NCI-H1930 (cell line): ENCODE measurements around the gene CASR.

Experiments
- DNase-seq, 2 experiments: peaks; one replicate each; lab custom pipeline; 2025; lab: John Stamatoyannopoulos, UW

CASR gene

DNA sequence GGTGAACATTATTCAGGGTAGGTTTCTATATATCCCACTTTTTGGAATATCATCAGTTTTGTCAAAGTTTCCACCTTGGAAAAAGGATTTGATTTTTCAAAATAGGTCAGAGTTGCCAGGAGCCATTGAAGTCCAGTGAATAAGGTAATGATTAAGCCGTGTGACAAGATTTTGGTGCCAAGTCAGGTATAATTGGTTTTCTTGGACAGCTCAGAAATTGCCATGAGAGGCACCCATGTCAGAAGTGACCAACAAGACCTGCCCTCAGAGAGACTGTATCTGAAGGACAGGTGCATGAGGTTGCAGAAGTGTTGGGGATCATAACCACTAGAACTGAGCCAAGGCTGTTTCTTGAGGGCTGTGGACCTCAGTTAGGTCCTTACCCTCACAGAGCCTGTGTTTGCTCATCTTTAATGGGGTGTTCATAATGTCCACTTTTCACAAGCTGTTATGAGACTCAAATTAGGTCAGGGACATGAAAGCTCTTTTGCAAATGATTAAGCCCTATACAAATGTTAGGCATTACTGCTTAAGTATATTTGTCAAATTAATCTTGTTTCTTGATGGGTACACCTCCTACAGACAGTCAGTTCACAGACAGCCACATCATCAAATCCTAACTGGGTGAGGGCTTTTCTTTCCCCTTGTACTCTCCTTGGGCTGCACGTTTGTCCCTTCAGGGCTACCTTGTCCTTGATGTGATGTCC is 32.3 kb downstream of the CASR start:
- no peak for DNase-seq

DNA sequence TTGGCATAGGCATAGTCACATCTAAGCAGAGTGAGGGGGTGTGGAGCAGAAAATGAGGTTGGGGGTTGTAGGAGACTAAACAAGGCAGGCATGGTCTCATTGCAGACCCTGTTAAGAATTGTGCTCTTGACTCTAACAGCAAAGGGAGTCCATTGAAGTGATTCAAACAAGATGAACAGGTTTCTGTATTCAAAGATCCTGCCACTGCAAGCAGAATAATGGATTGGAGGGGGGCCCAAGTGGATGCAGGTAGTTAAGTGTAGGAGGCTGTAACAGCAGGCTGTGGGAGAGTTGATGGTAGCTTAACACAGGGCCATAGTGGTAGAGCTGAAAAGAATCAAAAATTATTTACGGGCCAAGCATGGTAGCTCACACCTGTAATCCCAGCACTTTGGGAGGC is 34.4 kb downstream of the CASR start:
- DNase-seq = no peak

DNA sequence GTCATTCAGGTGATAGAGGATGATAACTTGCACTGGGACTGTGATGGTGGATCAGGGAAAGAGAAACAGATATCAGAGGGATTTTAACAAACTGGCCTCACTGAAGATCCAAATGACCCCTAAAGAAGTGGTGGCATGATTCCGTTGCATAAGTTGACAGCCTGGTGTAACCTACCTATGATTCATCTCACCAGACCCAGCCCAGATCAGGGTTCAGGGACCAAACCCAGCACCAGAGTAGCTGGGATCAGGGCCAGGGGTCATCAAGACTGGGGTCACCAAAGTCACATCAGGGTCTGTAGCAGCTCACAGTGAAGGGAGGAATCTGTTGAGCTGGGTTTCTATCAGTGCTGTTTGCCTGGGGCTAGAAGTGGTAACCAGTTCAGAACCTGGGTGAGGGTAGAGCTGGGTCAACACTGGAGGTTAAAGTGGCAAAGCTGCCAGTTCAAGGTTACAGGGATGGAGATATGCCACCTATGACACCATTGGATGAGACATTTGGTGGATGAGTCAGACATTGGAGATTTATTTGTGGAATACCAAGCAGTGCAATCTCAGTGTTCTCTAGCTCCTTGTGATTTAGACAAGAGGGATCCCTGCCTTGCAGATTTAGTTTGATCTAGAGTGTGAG is 35.9 kb downstream of the CASR start:
- no peak for DNase-seq

DNA sequence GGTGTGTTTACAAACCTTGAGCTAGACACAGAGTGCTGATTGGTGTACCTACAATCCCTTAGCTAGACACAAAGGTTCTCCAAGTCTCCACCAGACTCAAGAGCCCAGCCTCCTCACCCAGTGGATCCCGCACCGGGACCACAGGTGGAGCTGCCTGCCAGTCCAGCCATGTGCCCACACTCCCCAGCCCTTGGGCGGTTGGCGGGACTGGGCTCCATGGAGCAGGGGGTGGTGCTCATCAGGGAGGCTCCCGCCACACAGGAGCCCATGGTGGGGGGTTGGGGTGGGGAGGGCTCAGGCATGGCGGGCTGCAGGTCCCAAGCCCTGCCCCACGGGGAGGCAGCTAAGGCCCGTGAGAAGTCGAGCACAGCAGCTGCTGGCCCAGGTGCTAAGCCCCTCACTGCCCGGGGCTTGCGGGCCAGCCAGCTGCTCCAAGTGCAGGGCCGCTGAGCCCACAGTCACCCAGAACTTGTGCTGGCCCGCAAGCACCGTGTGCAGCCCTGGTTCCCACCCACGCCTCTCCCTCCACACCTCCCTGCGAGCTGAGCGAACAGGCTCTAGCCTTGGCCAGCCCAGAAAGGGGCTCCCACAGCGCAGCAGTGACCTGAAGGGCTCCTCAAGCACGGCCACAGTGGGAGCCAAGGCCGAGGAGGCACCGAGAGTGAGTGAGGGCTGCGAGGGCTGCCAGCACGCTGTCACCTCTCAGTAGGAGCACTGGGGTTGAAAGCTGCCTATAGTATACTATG is 43.7 kb downstream of the CASR start:
- no peak for DNase-seq

DNA sequence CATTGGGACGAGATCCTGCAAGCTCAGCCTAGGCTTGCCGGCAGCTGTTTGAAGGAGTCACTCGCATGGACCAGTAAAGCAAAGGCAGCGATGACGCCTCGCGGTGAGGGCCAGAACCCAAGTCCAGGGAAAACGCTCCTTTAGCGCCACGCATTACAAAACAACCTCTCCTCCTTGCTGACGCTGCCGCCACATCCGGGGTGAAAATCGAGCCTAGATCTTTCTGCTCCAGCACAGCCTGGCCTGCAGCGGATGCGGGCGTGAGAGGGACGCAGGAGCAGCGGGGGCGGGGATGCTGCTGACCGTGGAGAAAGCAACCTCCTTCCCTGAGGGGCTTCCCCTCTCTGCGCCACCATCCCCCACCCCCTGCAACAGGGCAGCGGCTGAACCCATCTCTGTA is 46.7 kb downstream of the CASR start:
- no peak for DNase-seq

DNA sequence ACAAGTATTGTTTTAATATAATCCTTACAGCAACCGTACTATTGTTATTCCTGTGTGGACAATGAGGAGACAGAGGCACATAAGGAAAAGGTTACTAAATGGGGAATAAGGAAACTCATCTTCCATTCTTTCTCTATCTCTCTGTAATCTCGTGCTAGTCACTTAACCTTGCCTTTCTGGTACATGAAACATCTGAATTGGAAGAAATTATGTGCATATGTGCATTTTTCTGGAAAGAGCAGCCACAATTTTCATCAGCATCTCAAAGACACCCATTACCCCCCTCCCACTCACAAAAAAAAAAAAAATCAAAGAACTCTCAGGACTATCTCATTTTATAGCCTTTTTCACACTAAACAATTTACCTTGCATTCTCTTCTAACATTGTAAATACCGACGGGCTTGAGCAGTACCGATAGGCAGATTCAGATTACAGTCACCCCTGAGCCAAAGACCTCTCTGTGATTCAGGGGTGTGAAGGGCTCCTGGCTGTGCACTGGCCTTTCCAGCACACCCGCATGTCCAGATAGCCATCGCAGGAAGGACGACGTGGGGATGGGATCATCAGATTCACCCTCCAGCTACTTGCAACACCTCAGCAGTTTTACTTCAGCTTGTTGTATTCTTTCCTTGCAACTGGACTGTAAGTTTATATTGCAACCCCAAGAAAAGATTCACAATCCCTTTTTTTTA is 48.1 kb downstream of the CASR start:
- DNase-seq = no peak

DNA sequence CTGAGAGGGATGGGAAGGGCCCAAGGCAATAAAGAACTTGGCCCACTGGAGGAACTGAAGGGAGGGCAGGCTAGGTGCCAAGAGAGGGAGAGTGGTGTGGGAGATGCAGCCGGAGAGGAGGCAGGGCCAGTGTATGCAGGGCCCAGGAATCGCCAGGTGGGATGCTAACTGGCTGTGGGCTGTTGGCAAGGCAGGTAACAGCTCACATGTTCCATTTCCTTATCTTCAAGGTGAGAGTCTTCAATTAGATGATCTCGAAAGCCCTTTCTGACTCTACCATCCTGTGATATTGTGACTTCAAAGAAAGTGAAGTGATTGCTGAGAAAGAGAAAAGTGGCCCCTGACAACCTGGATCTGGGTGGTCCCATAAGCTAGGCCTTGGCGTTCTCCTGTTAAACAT is 49.0 kb downstream of the CASR start:
- DNase-seq = no peak

DNA sequence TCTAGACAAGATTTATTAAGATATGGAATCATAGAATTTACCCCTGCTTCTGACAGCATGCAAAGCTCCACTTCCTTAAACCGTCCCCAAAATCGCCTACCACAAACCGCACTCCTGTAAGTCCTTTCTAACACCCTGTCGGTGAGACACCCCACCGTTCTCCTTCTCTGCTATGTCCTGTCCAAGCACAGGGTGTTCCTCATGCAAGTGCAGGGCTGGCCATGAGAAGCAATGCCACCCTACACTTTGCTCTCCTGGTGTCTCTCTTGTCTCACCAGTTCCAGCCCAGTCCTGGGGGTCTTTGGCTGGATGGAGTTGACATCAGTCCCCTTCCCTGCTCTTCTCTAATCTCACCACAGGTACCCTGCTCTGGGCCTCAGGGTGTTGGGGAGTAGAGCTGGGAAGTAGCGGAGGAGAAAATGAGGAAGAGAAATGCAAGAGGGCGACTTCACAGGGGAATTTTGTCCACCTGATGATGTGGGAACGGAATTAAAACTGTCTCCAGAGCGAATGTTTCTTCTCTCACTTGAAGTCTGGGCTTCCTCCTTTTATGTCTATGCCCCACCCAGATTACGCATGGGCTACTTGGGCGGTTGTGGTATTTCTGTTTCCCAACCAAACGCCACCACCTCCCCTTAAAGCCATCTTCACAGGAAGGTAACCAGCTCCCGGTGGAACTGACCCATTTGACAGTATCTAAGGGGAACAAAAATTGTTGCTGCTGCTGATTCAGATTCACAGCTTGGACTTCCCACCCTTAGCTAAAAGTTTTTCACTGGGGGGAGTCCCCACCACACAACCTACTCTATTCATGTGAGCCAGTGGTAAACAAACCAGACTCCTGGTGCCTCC is 49.9 kb downstream of the CASR start:
- no peak for DNase-seq

DNA sequence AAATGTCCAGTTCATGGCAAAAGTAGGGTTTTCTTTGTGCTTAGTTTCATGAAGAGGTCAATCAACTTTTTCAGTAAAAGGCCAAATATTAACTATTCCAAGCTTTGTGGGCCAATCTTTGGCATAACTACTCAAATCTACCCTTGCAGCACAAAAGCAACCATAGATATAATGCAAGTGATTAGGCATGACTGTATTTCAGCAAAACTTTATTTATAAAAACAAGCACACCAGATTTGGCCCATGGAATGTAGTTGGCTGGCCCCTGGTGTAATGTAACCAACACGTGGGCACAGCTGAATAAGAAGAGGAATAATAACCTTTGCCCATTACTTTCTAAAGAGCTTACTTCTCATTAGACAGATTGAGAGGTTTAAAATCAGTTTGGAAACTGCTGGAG is 50.6 kb downstream of the CASR start:
- no peak for DNase-seq

DNA sequence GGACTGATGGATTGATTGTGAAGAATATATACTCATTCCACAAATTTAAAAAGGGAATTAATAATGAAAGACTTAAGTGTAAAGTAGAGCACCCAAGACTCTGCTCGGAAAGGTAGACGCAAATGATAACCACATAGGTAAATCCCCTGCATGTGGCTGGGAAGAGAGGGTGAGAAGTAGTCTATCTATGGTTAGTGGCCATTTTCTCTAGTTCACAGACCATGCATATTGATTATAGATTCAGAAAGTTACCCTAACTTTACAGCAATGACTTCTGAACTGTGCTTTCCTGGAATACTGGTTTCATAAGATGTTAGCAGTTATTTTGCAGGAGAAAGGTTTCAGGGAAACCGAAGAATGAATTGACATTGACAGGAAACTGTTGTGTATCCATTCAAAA is 51.7 kb downstream of the CASR start:
- DNase-seq = no peak

DNA sequence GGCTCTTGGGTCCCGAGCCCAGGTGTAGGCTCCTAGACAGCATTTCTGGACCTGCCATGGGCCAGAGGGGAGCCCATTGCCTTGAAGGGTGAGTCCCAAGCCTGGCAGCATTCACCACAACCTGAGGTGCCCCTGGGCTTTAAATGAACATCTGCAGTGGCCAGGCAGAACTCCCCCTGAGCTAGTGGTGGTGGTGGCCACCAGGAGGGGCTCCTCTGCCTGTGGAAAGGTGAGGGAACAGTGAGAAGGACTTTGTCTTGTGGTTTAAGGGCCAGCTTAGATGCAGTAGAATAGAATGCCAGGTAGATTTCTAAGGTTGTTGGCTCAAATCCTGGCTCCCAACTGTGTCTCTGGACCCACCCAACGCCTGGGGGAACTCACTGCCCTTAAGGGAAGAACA is 55.6 kb downstream of the CASR start:
- DNase-seq = no peak

DNA sequence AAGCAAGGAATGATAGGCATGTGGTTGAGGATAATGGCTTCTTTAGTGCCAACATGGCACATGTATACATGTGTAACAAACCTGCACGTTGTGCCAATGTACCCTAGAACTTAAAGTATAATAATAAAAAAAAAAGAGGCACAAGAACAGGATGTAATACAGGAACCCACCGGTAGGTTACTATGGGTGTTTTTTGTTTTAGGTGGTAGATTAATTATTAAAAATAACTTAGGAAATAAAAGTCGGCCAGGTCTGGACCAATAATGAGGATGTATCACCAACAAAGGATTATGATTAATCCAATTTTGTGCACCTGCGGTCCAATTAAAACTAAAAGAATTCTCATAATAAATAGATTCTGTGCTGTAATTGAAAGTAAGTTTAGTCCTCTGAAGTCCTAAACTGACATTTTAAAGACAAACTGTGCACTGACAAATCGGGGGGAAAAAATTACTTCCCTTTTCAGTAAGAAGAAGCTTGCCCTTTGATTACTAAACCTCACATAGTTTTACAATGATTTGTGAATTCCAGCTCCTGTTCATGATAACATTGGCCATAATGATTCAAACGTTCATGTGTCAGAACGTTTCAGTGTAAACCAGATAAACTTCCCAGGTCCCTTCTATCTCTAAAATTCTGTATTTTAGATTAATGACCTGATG is 62.2 kb downstream of the CASR start:
- DNase-seq = no peak

DNA sequence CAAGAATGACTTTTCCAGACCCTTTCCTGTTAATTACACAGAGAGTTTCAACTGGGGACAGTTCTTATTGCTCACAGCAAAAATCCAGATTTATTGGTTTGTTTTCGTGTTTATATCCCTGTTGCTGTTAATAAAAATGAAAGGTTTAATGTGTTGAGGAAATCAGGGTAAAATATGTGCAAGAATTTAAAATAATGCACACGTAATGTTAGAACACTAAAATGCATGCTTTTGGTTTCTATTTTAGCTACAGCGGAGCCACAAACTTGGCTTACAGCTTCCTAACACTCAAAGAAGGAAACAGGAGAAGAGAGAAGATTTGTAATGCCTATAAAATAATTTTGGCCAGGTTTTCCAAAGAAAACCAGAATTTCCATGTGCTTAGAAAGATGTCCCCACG is 62.7 kb downstream of the CASR start:
- no peak for DNase-seq

DNA sequence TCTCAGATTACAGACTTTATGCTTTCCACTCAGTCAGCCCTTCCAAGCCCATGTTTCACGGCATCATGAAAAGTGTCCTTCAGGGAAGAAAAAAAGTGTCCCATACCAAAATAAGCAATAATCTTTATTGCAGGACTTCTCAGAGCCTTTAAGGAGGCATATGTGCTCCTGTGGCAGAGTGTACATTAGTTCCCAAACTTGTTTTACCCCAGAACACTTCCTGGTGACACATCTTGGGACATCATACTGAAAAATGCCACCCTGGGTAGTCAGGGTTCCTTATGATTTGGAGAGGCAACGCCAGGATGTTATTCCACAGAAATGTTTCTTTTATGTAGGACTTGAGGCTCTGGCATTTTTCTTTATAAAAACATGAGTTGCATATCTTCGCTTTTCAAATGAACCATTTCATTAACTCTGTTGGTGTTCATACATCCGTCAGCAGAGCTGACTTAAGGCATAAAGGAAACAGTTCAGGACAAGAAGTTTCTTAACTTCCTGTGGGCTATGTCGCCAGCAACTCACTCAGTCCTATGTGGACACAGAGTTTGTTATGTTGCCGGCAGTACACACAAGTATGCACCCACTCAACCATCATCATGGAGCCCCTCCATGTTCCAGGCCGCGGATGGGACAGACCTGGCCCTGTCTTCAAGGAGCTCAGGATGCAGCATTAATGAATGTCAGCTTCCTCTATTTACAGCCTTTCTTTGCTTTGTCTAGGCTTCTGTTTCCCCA is 63.8 kb downstream of the CASR start:
- no peak for DNase-seq

DNA sequence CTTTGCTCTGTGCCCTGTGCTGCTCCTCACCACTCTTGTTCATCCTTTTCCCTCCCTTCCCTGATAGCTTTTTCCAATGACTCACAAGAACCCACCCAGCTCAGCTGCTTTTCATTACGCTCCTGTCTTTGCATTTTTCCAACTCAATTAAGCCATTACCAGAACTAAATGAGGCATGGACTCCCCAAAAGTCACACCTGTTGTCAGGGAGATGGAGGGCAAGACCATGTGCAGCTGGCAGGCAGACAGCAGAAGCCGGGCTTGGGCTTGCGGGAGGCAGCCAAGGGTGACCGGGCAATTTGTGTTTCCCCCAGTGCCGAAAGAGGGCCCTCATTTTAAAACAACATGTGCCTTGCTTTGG is 64.3 kb downstream of the CASR start:
- no peak for DNase-seq

DNA sequence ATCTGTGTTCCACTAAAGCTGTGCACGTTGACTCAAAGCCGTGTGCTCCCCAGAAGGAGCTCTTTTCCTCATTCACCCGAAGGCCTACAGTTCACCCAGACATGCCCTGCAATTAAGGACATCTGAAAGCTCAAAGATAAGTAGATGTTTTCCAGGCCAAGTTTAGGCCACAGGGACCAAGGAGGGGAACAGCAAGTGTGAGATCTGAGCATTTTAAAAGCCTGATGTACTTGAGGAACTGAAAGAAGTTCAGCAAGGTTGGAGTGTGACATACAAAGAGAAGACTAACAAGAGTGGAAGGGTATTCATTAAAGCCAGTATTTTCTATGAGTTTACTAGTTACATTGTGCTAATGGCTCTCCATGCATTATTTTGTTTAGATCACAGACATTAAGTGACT is 68.0 kb downstream of the CASR start:
- DNase-seq = no peak

DNA sequence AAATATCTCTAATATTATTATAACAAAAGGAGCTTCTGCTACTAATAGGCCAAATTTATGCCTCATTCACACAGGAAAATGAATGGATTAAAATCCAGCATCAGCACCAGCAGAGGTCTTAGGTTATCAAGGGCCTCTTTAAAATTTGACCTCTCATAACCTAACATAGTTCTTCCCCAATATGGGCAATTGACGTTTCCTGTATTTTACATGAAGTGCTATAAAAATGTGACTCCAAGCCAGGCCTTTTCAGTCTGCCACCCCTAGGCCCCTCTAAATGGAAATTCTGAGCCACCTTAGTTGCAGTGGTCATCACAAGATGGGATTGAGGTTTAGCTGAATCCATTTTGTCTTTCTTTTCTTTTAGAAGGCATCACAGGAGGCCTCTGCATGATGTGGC is 70.1 kb downstream of the CASR start:
- no peak for DNase-seq

DNA sequence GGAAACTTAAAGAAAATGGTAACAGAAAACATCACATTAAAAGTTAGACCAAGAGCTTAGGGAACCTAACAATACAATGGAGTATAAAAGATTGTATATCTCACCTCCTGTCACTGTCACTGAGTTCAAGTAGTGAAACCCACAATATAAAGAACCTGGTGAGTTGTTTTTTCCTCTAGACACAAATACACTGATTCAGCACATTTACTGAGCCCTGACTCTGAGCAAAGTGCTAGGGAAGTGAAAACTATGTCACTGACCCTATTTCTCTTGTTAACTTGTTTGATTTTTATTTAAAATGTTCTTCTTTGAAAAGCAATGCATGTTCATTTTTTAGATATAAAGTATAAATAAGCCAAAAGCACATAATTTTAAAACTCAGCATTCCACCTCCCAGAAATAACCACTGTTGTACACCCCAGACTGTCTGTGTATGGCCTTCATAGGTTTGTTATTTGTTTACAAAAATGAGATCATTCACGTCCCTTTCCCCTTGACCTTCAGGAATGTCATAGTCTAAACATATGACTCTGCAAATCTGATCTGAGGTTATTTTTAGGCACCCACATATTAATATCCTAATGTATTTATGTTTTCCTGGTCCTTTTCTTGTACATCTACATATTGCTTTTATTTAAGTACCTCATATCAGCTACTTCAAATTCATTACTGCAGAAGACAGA is 72.4 kb downstream of the CASR start:
- no peak for DNase-seq

DNA sequence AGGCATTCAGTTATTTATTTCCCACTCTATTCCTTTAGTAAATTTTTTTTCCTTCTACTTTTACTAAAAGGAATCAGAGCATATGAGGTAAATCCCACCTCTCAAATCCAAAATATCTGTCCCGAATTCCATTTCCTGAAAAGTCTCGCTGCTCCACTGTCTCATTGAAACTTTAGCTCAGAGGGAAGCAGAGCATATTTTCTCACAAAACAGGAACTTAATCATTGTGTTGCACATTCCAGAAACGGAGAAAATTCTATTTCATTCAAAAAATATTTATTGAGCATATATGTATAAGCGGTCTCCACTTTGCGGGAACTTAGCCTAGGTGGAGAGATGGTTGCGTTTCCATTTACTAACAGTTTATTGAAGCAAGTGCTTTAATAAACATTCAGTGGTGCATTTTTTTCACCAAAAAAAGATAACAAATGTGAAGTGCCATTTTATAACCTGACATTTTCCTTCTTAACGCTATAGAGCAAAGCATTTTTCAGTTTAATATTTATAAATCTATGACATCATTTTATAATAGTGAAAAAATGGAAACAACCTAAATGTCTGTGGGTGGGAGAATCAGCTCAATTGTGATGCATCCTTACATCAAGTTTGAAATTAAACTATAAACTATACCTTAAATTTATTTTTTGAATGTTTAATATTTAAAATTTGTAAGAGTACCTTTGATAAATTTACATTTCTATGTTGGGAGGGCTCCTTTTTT is 74.3 kb downstream of the CASR start:
- no peak for DNase-seq
